Hepatic stellate cell (primary cell): ENCODE data around the gene NUP153.

Experiments
- DNase-seq: peaks from one replicate; pipeline ENCODE4 v3.0.0; 2011; ENCODE audit warnings: low spot score

NUP153 gene

DNA sequence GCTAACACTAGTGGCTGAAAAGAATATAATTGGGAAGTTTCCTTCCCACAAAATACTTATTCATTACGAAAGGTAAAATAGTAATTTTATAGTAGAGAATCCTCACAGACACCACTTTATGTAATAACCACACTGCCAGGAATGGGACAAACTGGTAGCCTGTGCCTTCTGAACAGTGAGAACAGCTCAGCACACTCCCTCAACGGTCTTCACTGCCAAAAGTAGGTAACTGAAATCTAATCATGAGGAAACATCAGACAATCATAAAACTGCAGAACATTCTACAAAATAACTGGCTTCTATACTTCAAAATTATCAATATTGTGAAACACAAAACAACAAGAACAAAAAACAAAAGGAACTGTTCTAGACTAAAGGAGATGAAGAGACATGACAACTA, 44.1 kb downstream of the NUP153 start:
- DNase-seq = no peak

DNA sequence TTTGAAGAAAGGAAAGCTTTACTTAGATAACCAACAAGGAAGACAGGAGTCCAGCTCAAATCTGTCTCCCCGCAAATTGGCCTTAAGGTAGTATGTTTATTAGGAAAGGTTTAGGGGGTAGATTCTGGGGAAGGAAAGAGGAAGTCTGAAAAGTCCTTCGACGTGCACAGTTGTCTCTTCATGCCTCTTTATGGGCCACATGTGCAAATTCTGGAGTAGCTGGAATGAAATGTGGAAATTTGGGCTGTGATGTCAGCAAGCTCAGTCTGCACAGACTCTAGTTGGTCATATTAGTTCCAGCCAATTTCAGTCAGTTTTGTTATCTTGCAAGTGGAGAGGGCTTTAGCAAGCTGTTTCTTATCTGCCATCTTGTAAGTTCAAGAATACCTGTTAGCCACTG, 50.1 kb downstream of the NUP153 start:
- no peak for DNase-seq

DNA sequence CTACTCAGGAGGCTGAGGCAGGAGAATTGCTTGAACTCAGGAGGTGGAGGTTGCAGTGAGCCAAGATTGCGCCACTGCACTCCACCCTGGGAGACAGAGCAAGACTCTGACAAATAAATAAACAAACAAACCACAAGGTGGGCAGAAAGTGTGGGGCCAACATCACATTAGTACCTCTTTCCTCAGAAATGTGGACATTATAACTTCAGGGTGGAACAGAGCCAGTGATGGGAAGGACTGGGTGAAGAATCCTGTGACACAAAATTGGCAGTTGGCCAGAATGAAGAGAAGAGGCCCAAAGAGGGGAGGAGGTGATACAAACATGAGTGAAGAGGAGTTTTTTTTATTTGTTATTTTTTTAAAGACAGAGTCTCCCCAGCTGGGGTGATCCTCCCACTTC, 50.6 kb downstream of the NUP153 start:
- DNase-seq = peak; percentile 8

DNA sequence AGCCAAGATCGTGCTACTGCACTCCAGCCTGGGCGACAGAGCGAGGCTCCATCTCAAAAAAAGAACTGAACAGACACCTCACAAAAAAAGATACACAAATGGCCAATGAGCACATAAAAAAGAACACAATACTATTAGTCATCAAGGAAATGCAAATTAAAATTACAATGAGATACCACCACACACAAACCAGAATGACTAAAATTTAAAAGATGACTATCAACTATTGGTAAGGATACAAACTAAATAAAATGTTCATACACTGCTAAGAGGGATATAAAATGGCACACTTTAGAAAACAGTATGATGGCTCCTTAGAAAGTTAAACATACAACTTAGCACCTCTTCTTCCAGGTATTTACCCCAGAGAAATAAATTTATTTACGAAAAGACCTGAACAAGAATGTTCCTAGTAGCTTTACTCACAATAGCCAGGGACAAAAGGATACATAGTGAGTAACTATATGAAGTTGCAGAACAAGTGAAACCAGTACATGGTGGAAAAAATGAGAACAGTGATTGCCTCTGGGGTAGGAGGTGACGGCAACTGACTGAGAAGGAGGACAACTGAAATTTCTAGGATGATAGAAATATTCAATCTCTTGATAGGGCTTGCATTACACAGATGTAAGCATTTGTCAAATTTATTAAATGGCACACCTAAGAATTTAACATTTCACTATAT, 53.4 kb downstream of the NUP153 start:
- no peak for DNase-seq

DNA sequence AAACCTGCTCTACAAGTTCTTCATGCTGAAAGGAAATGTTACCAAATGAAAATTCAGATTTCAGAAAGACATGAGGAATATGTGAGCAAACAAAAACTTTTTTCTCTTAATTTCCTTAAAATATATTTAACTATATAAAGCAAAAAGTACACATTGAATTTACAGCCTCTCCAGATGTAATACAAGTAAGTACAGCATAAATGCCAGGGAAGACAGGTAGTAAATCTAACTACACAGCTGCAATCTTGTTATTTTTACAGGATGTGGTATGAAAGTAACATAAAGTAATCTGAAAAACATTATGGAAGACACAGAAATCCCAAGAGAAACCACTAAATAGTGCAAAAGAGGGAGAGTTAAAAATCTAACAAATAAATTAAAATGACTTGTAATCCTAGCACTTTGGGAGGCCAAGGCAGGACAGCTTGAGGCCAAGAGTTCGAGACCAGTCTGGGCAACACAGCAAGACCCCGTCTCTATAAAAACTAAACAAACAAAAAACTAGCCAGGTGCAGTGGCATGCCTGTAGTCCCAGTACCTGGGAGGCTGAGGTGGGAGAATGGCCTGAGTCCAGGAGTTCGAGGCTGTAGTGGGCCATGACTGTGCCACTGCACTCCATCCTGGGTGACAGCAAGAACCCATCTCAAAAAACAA, 55.9 kb downstream of the NUP153 start:
- DNase-seq = no peak

DNA sequence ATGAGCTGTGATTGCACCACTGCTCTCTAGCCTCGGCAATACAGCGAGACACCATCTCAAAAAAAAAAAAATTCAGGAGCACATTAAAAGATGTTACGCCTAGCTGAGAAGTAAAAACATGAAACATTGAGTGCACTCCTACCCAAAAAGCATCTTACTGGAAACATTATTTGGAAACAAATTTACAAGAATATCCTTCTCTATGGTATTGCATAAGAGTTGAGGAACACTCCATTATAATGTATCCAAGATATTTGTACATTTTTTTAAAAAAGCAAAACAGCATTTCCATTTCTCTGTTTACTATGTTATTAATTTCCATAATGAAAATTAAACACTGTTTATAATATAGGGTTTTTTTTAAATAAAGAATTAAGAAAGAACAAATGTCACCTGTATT, 58.0 kb downstream of the NUP153 start:
- no peak for DNase-seq

DNA sequence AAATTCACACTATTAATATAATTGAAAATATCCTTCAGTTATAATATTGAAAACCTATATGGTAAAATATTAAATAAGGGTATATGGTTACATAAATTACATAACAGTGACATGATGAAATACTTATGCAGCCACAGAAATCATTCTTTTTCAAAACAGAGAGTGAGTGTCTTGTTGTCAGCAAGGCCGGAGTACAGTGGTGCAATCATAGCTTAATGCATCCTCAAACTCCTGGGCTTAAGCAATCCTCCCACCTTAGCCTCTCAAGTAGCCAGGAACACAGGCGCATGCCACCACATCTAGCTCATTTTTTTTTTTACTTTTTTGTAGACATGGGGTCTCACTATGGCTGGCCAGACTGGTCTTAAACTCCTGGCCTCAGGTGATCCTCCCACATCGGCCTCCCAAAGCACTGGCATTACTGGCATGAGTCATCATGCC, 66.2 kb downstream of the NUP153 start:
- no peak for DNase-seq

DNA sequence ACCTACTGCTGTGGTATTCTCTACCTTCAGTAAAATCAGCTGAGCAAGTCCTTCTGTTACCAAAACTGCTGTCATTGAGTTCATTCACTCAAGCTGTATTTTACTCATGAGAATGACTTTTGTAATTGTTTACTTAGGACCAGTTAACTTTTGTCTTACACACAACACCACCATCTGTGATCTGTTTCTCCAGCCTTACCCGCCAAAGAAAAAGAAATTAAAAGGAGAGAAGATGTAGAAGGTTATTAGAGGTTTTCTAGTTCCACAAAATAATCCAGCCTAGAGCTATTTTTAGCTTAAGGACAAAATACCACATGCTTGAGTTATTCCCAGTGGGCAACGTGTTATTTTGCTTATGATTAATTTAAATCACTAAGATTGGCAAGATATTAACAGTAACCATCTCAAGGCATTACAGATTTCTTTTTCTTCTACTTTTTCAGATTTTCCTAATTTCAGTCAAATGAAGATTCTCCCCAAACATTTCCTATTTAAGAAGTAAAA, 68.5 kb downstream of the NUP153 start:
- DNase-seq = no peak

DNA sequence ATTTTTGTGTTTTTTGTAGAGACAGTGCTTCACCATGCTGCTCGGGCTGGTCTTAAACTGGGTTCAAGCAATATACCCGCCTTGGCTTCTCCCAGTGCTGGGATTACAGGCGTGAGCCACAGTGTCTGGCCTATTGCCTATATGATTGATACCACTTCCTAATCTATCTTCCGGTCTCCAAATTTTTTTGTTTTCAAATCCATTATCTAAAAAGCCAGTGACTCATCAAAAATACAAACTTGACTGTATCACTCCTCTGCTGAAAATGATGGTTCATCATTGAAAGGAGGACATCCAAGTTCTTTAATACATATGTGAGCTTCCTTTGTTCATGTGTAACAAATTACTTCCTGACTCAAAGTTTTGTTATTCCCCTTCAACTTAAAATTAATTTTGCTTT, 71.2 kb downstream of the NUP153 start:
- DNase-seq = no peak

DNA sequence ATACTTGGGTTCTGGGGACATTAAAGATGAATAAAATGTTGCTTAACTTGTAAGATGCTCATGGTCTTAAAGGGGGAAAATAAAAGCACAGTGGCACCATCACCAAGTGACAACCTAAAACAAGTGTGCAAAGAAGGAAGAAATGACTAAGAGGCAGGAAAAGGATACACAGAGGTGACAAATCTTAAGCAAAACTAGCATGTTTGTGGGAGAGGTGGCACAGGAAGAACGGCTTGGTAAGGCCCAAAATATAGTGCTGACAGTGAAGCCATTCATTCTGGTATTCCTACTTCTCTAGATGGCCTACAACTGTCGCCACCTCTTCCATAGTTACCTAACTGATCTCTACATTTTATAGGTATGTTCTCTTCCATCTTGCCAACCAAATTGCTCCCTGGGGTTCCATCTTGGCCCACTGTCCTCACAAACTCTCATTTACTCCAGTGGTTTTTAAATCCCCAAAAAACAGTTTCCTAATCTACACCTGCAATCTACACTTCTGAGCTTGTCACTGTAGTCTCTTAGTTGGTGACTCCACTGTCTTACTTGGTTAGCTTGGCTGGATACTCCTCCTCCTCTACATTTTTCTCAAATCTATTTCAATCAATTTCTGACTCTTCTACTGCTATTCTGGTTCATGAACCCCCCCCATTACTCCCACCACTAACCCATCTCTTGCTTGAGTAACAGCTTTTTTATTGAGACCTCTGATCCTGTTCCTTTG, 73.1 kb downstream of the NUP153 start:
- no peak for DNase-seq

DNA sequence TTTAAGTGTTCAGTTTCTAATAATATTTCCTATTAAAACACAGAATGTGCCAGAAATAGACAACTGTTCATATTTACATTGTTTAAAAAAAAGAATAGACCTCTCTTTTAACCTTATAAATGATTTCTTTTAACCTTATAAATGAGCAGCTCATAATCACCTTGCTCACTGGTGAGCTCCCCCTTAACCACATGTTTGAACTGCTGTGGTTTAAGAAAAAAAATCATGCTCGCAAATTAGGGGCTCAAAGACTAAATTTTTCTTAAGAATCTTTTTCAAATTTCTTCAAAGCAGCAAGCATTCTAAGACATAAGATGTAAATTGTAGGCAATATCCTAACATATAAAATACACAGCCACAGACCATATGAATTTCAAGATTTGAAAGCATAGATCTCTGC, 73.8 kb downstream of the NUP153 start:
- no peak for DNase-seq

DNA sequence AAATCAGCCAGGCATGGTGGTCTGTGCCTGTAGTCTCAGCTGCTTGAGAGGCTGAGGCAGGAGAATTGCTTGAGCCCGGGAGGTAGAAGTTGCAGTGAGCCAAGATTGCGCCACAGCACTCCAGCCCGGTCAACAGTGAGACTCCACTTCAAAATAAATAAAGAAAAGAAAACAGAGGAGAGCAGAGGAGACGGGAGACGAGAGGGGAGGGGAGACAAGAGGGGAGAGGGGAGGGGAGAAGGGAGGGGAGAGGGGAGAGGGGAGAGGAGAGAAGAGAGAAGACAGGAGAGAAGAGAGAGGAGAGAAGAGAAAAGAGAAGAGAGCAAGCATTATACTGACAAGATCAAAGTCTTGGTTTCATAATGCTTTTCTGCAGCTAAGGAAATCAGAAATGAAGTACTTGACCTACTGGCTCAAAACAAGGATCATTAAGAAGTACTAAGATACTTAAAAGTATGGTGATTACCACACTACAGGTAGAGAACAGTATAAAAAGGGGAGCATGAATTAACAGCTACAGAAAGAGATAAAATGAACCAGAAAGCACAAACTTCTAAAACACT, 76.1 kb downstream of the NUP153 start:
- DNase-seq = no peak

DNA sequence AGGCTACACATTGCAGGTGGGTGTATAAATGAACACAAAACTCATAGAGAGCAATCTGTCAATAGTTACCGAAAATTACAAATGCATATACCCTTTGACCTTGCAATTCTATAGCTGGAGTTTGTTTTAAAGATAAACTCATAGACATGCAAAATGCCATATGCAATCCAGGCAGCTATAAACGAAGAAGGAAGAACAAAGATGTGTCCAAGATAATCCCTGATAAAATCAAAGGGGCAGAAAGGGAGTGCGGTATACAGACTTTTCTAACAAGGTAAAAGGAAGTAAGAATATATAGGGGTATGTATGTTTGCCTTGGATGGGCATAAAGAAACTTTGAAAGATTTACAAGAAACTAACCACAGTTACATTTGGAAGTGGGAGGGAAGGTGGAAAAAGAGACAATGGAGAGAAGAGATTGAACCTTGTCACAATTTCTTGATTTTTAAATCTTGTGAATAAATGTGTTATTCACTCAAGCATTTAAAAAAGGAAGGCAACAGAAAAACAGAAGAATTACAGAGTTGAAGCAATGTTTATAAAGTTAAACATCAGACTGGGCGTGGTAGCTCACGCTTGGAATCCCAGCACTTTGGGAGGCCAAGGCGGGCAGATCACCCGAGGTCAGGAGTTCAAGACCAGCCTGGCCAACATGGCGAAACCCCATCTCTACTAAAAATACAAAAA, 76.8 kb downstream of the NUP153 start:
- DNase-seq = no peak

DNA sequence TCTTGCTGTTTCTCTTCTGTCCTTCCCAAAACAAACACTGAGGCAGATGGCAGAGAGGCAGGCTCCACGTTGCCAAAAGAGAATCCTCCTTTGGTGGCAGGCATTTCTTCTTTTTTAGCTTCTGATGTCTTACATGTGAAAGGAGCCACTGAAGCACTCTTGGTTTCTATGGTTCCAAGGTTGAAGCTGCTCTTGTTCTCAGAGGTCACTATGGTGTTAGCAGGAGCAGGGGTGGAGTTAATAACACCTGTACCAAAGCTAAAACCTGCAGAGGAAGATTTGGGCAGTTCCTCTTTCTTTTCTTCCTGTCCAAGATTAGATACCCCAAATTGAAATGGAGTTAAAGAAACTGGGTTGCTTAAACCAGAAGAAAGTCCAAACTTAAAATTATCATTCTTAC, 77.9 kb downstream of the NUP153 start:
- no peak for DNase-seq

DNA sequence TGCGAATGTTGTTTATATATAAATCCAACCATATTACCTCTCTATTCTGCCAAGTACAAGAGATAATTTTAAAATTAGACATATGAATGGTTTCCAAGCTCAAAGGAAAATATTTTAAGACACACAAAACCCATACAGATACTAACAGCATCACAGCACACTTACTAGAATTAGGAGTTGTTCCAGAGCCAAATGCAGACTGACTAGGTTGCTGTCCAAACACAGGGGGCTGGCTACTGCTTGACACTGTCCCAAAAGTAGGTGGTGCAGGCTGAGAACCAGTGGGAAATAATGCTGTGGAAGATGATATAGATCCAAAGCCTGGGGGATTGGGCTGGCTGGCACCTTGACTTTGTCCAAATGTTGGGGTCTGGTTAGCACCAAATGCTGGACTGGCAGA, 82.3 kb downstream of the NUP153 start:
- no peak for DNase-seq

DNA sequence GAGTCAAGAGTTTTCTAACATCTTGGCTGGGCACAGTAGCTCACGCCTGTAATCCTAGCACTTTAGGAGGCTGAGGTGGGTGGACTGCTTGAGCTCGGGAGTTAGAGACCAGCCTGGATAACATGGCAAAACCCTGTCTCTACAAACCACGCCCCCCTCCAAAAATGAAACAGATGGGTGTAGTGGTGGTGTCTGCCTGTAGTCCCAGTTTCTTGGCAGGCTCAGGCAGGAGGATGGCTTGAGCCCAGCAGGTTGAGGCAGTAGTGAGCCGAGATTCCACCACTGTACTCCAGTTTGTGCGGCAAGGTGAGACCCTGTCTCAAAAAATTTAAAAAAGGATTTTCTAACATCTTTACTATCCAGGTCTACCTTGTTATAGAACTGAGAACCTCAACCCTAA, 84.6 kb downstream of the NUP153 start:
- DNase-seq = no peak

DNA sequence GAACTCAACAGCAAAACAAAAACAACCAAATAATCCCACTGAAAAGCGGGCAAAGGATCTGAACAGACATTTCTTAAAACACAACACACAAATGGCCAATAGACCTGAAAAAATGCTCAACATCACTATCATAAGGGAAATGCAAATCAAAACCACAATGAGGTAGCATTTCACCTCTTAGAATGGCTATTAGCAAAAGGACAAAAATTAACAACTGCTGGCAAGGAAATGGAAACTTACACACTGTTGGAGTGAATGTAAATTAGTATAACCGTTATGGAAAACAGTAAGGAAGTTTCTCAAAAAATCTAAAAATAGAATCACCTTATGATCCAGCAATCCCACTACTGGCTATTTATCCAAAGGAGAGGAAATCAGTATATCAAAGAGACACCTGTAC, 85.7 kb downstream of the NUP153 start:
- DNase-seq = no peak

DNA sequence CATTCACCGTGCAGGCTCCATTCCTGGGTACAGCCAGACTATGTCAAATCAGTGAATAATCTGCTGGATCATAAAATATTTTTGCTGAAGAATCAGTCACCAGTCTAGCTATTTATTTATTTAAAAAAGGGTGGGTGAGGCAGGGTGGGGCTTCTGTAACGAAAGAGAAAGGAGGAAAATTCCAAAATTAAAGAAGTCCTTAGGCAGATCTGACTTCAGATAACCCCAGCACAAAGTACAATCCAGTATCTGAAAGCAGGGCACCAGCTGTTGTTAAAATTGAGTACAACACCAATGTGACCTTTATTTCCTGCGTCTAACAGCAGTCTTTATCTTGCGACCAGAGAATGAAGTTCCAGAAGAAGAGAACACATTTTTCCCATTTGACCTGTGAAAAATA, 90.9 kb downstream of the NUP153 start:
- no peak for DNase-seq

DNA sequence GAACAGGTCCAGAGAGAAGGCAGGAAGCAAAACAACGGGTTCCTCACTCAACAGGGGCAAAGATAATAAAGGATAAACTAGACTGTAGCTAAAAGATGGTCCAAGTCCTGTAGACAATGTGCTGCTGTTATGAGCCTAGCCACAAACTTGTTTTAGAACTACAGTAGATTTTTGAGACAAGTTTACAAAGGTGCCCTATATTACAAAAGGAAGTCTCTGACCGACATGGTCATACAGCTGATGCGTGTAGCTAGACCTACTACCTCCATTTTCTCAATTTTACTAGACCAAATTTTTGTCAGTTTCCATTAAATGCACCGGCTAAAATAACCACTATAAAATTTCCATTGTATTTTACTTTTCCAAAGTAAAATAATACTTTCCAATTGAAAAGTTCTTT, 94.7 kb downstream of the NUP153 start:
- DNase-seq = no peak

DNA sequence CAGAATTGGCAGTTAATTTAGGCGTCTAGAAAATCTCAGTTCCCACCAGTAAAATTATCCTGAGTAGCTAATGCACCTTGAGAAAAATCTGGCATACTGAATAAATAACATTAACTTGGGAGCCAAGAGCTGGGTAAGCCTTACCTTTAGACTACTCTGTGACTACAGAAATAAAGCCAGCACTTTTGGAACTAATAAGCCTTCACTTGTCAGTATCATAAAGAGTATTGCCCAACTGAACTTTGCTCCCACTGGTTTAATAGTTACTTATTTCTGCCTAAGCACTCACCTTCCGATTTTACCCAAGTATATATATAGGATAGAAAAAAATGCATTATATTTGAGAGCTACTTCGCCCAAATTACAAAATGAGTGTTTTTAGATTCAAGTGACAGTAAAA, 95.9 kb downstream of the NUP153 start:
- no peak for DNase-seq

DNA sequence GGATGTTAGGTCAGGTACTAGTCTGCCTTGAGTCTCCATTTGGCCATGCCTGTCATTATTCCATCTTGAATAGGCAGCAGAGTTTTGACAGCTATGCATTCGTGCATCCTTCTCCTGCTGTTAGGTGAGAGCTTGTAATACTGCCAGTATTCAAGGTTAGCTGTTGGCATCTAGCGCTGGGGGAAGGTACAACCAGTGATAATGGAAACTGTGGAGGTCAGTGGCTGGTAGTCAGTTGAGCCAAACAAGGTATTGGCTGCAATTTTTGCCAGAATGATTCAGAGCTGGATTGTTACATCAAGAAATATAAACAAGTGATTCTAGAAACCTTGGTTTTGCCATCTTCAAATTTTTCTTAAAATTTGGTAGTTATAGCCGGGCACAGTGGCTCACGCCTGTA, 100.1 kb downstream of the NUP153 start:
- no peak for DNase-seq

DNA sequence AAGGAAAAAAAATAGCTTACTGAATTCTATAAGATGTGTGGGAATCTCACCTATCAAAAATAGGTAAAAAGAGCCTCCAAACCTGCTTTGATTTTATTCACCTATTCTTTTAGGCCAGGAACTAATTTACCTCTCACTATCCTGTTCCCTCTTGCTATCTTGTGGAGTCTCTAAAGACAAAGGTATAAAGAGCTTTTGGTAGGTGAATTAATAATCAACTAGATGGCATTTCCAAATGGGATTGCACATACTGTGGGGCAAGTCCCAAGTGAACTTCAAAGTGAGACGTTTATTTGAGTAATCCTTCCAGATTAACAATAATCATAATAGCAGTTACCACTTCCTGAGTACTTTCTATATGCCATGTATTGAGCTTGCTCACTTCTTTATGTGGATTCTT, 103.8 kb downstream of the NUP153 start:
- no peak for DNase-seq

DNA sequence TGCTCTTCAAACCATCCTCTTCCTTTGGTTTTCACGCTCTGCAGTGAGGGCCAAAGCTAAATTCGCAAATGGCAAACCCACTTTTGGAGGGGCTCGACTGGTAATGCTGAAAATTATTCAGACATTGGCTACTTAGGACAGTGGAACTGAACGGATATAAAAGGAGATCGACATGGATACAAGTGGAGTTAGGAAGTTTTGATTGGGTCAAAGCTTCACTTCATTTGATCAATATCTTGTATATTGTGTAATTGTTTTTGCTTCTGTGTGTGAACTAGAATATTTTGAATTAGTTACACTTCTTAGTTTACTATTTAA, 105.4 kb downstream of the NUP153 start:
- DNase-seq = no peak
